ENCODE results near the gene OXER1. TPM values are rescaled to one million over a fixed set of nuclear protein-coding genes. Genes with fewer than 3 reads are reported as not detected.

The OXER1 gene
- total RNA-seq, 2 donors from 2014 or later, result 4.7 to 6.9 TPM

GRCh38 chr2:42748840-42749239 lies 15.1 kb downstream of the OXER1 start:
- Histone ChIP-seq H3K4me3 (no peak overlapping the region), H3K27ac (no peak overlapping the region), H3K9me3 (no peaks in the 10 kb centered on the region), H3K36me3 (replicated peaks in 1 of 2; ENCODE audit: insufficient read depth in 1 of 2, low read depth in 2 of 2) (no peaks in the 10 kb centered on the region), H3K27me3 (no peaks in the 10 kb centered on the region), H3K4me1 (peaks cover 8% of the 10 kb centered on the region)
- ATAC-seq (no peak), DNase-seq (no peak)
- intact Hi-C loops (cut with DNase I), result no loop called here
- TF ChIP-seq, protein P1, sequence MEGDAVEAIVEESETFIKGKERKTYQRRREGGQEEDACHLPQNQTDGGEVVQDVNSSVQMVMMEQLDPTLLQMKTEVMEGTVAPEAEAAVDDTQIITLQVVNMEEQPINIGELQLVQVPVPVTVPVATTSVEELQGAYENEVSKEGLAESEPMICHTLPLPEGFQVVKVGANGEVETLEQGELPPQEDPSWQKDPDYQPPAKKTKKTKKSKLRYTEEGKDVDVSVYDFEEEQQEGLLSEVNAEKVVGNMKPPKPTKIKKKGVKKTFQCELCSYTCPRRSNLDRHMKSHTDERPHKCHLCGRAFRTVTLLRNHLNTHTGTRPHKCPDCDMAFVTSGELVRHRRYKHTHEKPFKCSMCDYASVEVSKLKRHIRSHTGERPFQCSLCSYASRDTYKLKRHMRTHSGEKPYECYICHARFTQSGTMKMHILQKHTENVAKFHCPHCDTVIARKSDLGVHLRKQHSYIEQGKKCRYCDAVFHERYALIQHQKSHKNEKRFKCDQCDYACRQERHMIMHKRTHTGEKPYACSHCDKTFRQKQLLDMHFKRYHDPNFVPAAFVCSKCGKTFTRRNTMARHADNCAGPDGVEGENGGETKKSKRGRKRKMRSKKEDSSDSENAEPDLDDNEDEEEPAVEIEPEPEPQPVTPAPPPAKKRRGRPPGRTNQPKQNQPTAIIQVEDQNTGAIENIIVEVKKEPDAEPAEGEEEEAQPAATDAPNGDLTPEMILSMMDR (IDR thresholded peaks at IDR 0.05), result no peak
- no peak for TF ChIP-seq POLR2A (IDR thresholded peaks at IDR 0.05)
- 88 to 91% methylated on average over 4 of the region's 4 CpGs for WGBS, 2 donors

DNA sequence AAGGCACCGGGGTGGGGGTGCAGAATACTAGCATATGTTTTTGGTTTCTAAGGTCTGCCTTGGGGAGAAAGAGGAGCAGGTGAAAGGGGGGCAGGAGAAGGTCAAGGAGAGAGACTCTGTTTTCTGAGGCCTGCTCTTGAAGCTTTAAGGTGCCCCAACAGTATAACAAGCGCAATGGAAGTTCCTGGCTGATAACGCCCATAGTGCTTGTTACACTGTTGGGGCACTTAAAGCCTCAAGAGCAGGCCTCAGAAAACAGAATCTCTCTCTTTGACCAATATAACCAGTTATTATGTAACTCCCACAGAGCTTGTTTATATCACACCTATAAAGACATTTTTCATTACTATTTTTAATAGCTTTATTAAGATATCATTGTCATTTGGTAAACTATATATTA lies 16.5 kb downstream of the OXER1 start:
- no peak overlapping the region for H3K27ac ChIP-seq
- WGBS, 2 donors, result 91 to 97% methylated on average over 3 of the region's 3 CpGs
- ATAC-seq (no peak), DNase-seq (no peak)
- no peaks in the 10 kb centered on the region for H3K36me3 ChIP-seq (replicated peaks in 1 of 2; ENCODE audit: insufficient read depth in 1 of 2, low read depth in 2 of 2)
- intact Hi-C loops (cut with DNase I), result no loop called here
- no peaks in the 10 kb centered on the region for H3K9me3 ChIP-seq
- H3K4me3 ChIP-seq, result no peak overlapping the region
- no peaks in the 10 kb centered on the region for H3K4me1 ChIP-seq
- TF ChIP-seq POLR2A (IDR thresholded peaks at IDR 0.05), result no peak
- TF ChIP-seq, protein P1 (IDR thresholded peaks at IDR 0.05), result no peak
- no peaks in the 10 kb centered on the region for H3K27me3 ChIP-seq

DNA sequence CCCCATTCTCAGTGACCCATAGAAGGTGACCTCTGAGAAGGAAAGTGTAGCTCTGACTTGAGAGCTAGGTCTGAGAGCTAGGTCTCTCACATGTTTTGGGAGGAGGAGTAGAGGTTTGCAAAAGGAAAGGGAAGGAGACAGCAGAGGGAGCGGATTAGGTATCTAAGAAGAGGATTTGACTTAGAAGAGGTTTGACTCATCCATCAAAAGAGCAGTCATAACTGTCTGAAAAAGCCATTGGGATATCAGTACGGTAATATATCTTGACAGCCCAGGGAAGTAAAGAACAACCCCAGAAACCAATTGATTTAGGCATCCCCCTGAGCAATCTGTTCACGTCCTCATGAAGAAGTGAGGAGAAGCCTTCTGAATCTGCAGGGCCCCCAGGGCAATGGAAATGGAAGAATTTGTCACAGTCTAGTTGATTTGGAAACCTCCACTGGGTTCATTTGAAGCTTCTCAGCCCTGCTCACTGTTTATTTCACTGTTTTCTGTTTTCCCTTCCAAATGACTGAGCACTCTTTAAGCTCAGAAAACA lies 19.3 kb downstream of the OXER1 start:
- TF ChIP-seq, protein P1 (IDR thresholded peaks at IDR 0.05), result no peak
- TF ChIP-seq POLR2A (IDR thresholded peaks at IDR 0.05), result no peak
- no peak for ATAC-seq
- intact Hi-C loops (cut with DNase I), result no loop called here
- Histone ChIP-seq H3K9me3 (no peaks in the 10 kb centered on the region), H3K27ac (no peak overlapping the region), H3K4me1 (no peaks in the 10 kb centered on the region), H3K4me3 (no peak overlapping the region), H3K36me3 (replicated peaks in 1 of 2; ENCODE audit: insufficient read depth in 1 of 2, low read depth in 2 of 2) (no peaks in the 10 kb centered on the region), H3K27me3 (no peaks in the 10 kb centered on the region)
- no peak for DNase-seq
- 91 to 92% methylated on average over 3 of the region's 3 CpGs for WGBS, 2 donors

DNA sequence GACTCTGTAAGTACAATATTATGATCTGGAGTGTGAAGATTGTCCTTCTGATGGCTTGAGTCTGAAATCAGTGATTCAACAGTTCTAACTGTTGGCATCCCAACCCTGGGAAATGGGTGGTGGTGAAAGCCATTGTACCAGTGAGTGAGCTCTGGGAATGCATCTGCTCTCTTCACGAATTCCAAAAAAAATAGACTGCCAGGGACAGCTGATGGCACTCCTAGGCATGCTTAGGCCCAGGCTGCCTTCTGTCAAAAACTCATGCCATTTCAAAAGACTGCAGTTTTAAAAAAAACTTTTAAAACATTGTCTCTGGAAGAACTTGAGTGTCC lies 20.3 kb downstream of the OXER1 start:
- DNase-seq (no peak), ATAC-seq (no peak)
- no peaks in the 10 kb centered on the region for H3K9me3 ChIP-seq
- H3K4me3 ChIP-seq, result no peak overlapping the region
- TF ChIP-seq, protein P1 (IDR thresholded peaks at IDR 0.05), result no peak
- TF ChIP-seq POLR2A (IDR thresholded peaks at IDR 0.05), result no peak
- H3K36me3 ChIP-seq (replicated peaks in 1 of 2; ENCODE audit: insufficient read depth in 1 of 2, low read depth in 2 of 2), result no peaks in the 10 kb centered on the region
- intact Hi-C loops (cut with DNase I), result no loop called here
- H3K4me1 ChIP-seq, result no peaks in the 10 kb centered on the region
- WGBS, 2 donors, result 69% methylated on average over 1 of the region's 1 CpG
- no peaks in the 10 kb centered on the region for H3K27me3 ChIP-seq
- no peak overlapping the region for H3K27ac ChIP-seq
